Bronchial epithelial cell (primary cell): Measurements from ENCODE around the gene PLEKHH3. TPM values are rescaled to one million over a fixed set of nuclear protein-coding genes. Genes with fewer than 3 reads are reported as not detected.
"Not testable (repeated sequence)": the region's sequence is repeated elsewhere in the genome, so short reads cannot be mapped to it uniquely, and the experiment has no call there.

Source experiments
- DNase-seq: peaks from one replicate; pipeline ENCODE4 v3.0.0-alpha.2; 2010; ENCODE audit warnings: low read depth
- FAIRE-seq: peaks from 2 replicates; lab custom pipeline; 2011; peaks lifted over from hg19 to GRCh38; lab: Jason Lieb, UNC
- H3K27me3 ChIP-seq: 2 replicates; pipeline ENCODE4 v1.5.1; 2011; ENCODE audit warnings: low read length; ENCODE audit not compliant: control insufficient read depth, insufficient read depth
- H3K36me3 ChIP-seq: 2 replicates; pipeline ENCODE4 v1.5.1; 2011; ENCODE audit warnings: low read length; ENCODE audit not compliant: control insufficient read depth, insufficient read depth
- H3K4me3 ChIP-seq: 2 replicates; pipeline ENCODE4 v1.5.1; 2011; ENCODE audit warnings: mild to moderate bottlenecking, low read depth, low read length, control low read depth
- CTCF ChIP-seq: IDR thresholded peaks from 2 replicates; pipeline ENCODE4 v1.5.1; 2011; ENCODE audit warnings: mild to moderate bottlenecking, moderate library complexity, low read length, control low read depth, inconsistent platforms; ENCODE audit not compliant: insufficient read depth, severe bottlenecking
- total RNA-seq: library from RNA; depleted of rRNA; stranded (reverse); fragments of >200 nt; gene quantifications from 2 replicates; pipeline ENCODE4 v1.2.1, GENCODE V29; 2014

The PLEKHH3 gene
- total RNA-seq, 1 donor from 2014 or later: 15.3 TPM

GRCh38 chr17:42623271-42623670 lies 53.5 kb downstream of the PLEKHH3 start:
- no peak for TF ChIP-seq CTCF
- no peak for FAIRE-seq
- DNase-seq: no peak
- Histone ChIP-seq H3K27me3 (no peaks in the 10 kb centered on the region), H3K36me3 (no peaks in the 10 kb centered on the region), H3K4me3 (no peak overlapping the region)

- not testable (repeated sequence) for H3K4me3 ChIP-seq, H3K27me3 ChIP-seq, H3K36me3 ChIP-seq, DNase-seq, FAIRE-seq
Observed at GRCh38 chr17:42621987-42622386, 54.8 kb downstream of the PLEKHH3 start.

GRCh38 chr17:42618442-42619150 lies 58.2 kb downstream of the PLEKHH3 start:
- DNase-seq (peak; percentile 57), FAIRE-seq (no peak)
- peak; percentile 59 for TF ChIP-seq CTCF
- peaks cover 14% of the 10 kb centered on the region for H3K36me3 ChIP-seq
- H3K27me3 ChIP-seq: no peaks in the 10 kb centered on the region
- H3K4me3 ChIP-seq: no peak overlapping the region

GRCh38 chr17:42617956-42618431 lies 58.8 kb downstream of the PLEKHH3 start:
- DNase-seq: peak; percentile 4

More at GRCh38 chr17:42617956-42618431, 58.8 kb downstream of the PLEKHH3 start:
- Histone ChIP-seq H3K27me3 (no peaks in the 10 kb centered on the region), H3K4me3 (no peak overlapping the region), H3K36me3 (peaks cover 16% of the 10 kb centered on the region)
- TF ChIP-seq CTCF: no peak
- peak; percentile 36 for FAIRE-seq

Other genes starting within 250 kb of the PLEKHH3 start
- 20.0 and 54.2 TPM in 2 replicates for gene ATP6V0A1, start 218.1 kb downstream of the PLEKHH3 start, total RNA-seq
- gene NAGLU, start 140.8 kb downstream of the PLEKHH3 start, total RNA-seq: 8.4 and 14.2 TPM in 2 replicates
- gene HSD17B1, start 124.1 kb downstream of the PLEKHH3 start, total RNA-seq: 7.4 and 22.8 TPM in 2 replicates
- 9.0 and 18.4 TPM in 2 replicates for gene COASY, start 114.8 kb downstream of the PLEKHH3 start, total RNA-seq
- gene MLX, start 109.9 kb downstream of the PLEKHH3 start, total RNA-seq: 28.3 and 33.2 TPM in 2 replicates
- gene PSMC3IP, start 99.3 kb downstream of the PLEKHH3 start, total RNA-seq: 1.3 and 2.0 TPM in 2 replicates
- gene RETREG3, start 67.6 kb downstream of the PLEKHH3 start, total RNA-seq: 66.1 and 69.3 TPM in 2 replicates
- gene TUBG1, start 67.3 kb downstream of the PLEKHH3 start, total RNA-seq: 12.1 and 21.5 TPM in 2 replicates
- gene TUBG2, start 17.7 kb downstream of the PLEKHH3 start, total RNA-seq: 5.3 and 6.7 TPM in 2 replicates
- 0.13 TPM in 1 of 2 replicates, not detected in the other for gene CCR10, start 4.8 kb upstream of the PLEKHH3 start, total RNA-seq
- gene CNTNAP1, start 5.5 kb upstream of the PLEKHH3 start, total RNA-seq: 0.51 and 0.53 TPM in 2 replicates
- gene EZH1, start 68.0 kb upstream of the PLEKHH3 start, total RNA-seq: 16.1 and 18.2 TPM in 2 replicates
- gene RAMP2, start 84.2 kb upstream of the PLEKHH3 start, total RNA-seq: not detected in 2 replicates
- gene VPS25, start 96.5 kb upstream of the PLEKHH3 start, total RNA-seq: 65.3 and 76.0 TPM in 2 replicates
- gene WNK4, start 103.6 kb upstream of the PLEKHH3 start, total RNA-seq: under 0.01 and 0.13 TPM in 2 replicates
- 59.8 and 69.6 TPM in 2 replicates for gene COA3, start 121.7 kb upstream of the PLEKHH3 start, total RNA-seq
- gene CNTD1, start 121.9 kb upstream of the PLEKHH3 start, total RNA-seq: not detected in 2 replicates
- gene BECN1, start 147.3 kb upstream of the PLEKHH3 start, total RNA-seq: 123 and 200 TPM in 2 replicates
- 57.7 and 72.5 TPM in 2 replicates for gene PSME3, start 156.4 kb upstream of the PLEKHH3 start, total RNA-seq
- 0.79 and 1.0 TPM in 2 replicates for gene AOC2, start 167.6 kb upstream of the PLEKHH3 start, total RNA-seq
- gene AOC3, start 174.2 kb upstream of the PLEKHH3 start, total RNA-seq: 0.26 TPM in 2 replicates
- gene G6PC1, start 223.8 kb upstream of the PLEKHH3 start, total RNA-seq: not detected in 2 replicates